NCI-H146 treated with DMSO at 0.1 percent for 48 hours (cell line): Measurements from ENCODE around the gene NSL1.
"Not testable (repeated sequence)": the region's sequence is repeated elsewhere in the genome, so short reads cannot be mapped to it uniquely, and the experiment has no call there.

Experiments used
- DNase-seq: peaks from one replicate; lab custom pipeline; 2025; ENCODE audit not compliant: unreplicated experiment; lab: John Stamatoyannopoulos, UW

The NSL1 gene

GRCh38 chr1:212752252-212752933 is 39.2 kb downstream of the NSL1 start:
- no peak for DNase-seq

DNA sequence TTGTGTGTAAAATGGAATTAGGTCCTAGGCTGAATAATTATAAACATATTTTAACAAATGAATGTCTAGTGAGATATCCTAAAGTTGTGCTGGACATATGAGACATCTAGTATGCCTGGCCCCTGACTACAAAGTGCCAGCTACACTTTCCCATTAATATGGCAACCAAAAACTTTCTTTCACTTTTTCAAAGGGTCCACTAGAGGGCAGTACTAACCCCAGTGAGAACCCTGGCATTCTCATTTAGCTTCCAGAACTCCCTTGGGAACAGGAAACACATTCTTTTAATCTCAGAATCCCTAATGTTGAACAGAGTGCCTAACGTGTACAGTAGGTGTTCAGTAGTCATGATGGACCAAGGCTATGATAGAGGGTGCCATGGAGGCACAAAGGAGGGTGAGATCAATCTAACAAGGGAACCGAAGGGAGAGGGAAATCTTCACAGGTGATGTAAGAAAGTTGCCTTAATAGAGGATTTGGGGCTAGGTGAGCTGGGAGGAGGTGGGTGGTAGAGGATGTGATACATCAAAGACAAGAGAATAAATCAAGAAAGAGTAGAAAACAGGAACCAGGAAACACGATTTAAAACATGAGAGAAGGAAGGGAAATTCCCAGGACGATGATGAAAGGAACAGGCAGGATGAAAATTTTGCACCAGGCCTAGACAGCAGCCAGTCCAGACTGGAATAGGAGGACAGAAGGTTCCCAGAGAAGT is 41.6 kb downstream of the NSL1 start:
- DNase-seq, result peak; percentile 18

- DNase-seq, result no peak
These were observed 45.0 kb downstream of the NSL1 start for GRCh38 chr1:212746546-212746945.

GRCh38 chr1:212745303-212745702 is 46.3 kb downstream of the NSL1 start:
- no peak for DNase-seq

DNA sequence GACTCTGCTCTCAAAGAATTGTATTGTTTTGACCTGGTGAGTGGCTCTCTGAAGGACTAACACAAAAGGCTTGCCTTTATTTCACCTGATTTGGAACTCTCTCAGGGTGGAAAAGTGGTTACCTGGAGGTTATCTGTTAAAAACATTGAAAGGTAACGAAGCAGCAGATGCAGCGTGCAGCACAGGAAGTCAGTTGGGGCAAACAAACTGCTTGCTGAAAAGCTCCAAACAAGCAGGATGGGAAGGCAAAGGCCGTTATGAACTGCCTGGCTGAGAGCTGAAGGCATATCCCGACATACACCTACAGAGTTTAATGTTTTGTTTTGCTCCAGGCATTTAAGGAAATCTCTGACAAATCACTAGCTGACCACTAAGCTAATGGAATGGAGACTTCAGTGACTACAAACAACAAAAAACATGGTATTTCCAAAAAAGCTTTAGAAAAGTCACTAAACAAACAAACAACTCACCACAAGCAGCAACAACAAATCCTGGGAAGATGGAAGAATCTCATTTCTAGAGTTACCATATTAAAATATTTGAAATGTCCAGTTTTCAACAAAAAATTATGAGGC is 47.6 kb downstream of the NSL1 start:
- no peak for DNase-seq

DNA sequence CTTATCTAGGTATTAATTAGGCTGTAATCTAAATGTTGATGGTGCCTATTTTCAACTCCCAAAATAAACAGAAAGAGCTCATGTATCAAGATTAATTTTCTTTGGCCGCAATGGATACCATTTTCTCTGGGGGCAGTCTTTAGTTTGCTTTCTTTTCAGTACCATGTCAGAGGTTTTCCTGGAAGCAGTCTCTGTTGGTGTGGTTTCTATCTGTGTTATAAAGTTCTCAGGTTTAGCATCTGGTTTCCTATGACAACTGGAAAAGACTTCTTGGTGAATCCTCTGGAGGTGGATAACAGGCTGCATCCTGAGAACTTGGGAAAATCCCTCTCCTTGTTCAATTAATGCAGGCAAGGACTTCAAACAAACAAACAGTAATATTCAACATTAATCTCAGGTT is 53.2 kb downstream of the NSL1 start:
- no peak for DNase-seq

DNA sequence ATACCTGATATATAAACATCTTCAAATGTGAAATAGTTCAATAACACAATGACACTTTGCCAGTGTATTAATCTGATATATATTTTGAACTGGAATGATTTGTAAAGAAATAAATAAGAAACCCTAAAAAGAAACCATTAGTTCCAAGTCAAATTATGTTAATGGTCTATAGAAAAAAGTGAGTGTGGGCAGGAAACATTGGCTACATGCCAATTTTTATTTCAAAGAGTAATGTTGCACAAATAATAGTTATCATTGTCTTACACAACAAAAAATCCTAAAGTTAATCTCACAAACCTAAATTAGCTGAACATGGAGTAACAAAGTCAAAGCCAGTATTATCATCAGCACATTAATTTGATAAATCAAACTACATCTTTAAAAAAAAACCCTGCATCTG is 54.0 kb downstream of the NSL1 start:
- no peak for DNase-seq

GRCh38 chr1:212733109-212733508 is 58.5 kb downstream of the NSL1 start:
- no peak for DNase-seq

GRCh38 chr1:212731630-212732029 is 59.9 kb downstream of the NSL1 start:
- no peak for DNase-seq

DNA sequence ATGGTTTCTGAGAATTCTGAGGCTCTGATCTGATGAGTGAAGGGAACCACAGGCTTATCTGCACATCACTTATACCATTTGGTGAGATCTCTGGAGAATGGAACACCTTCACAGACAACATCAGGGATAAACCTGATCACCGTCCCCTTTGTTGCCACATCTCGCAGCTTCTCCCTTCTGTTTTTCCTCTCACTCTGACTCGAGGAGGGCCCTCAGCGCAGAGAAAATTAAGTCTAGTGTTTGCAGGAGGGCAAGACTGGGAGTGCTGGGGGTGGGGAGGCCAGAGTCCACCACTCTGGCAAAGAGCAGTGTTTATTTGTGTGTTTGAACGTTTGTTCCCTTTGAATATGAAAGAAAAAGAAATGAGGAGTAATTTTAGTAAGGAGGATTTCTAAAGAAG is 63.0 kb downstream of the NSL1 start:
- DNase-seq, result no peak

- DNase-seq, result no peak
These were observed 64.0 kb downstream of the NSL1 start for GRCh38 chr1:212727386-212728181.

GRCh38 chr1:212724679-212725078 is 66.9 kb downstream of the NSL1 start:
- not testable (repeated sequence) for DNase-seq

DNA sequence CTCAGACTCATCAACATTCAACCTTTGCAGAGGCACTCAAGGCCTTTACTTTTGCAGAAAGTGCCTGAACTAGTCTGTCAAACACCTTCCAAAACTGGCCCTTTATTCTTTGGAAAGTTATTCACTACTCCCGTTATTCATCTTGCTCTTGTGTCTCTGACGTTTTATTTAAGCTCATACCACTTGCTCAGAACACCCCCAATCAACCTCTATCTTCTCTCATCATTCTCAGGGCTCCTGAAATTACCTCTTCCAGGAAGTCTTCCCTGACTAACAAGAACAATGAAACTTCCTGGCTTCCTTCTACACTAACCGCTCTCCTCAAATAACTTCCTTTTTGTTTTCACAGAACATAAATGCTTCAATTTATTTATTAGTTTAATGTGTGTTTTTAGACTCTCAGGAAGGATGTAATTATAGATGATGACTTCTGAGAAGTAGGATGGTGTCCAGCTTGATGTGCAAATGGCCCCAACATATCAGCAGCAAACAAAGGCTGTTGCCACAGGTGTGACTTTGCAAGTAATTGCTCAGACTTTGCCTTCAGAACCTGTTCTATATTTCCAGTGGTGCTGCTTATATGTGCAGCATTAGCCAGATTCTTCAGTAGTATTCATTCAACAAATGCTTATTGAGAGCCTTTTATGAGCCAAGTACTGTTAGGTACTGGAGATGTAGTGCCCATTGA is 69.2 kb downstream of the NSL1 start:
- peak; percentile 30 for DNase-seq

DNA sequence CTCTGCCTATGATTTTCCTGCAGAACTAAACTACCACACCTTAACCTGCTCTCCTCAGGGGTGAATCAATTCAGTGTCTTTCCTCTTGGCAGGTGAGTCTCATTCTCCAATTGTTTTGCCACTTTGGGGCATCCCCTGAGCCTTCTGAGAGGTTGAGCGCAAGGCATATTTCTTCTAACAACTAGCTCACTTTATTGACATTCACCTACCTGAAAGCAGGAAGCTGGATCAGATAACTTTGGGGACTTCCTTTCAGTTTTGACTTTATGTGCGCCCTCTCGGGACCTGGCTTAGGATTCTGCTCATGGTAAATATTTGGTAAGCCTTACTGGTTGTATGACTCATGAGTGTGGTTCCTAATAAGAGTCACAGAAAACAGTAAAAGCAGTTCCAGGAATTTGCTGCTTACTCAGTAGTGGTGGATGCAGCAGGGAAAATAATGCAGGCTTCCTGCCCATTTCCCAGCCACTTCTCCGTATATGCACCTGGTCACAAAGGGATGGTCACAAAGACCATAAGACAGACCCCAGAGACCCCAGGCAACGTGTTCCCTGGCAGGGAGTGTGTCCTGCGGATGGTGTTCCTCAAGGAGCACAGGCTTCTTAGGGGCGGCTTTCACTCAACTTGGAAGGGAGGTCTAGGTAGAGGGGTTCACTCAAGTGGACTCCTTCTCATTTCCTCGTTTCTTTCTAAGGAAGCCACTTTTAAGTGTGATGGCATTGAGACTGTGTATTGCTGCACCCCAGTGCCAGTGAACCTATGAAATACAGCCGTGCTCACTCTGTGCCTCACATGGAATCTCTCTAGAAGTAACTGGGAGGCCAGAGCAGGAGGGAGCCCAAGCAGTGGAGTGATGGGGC is 70.0 kb downstream of the NSL1 start:
- DNase-seq, result no peak

DNA sequence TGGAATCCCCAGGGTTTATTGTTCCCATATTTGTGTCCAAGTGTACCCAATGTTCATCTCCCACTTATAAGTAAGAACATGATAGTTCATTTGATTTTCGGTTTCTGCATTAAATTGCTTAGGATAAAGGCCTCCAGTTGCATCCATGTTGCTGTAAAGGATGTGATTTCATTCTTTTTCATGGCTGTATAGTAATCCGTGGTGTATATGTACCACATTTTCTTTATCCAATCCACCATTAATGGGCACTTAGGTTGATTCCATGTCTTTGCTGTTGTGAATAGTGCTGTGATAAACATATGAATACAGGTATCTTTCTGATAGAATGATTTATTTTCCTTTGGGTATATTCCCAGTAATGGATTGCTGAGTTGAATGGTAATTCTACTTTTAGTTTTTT is 71.9 kb downstream of the NSL1 start:
- DNase-seq, result no peak

GRCh38 chr1:212718499-212718898 is 73.1 kb downstream of the NSL1 start:
- DNase-seq, result no peak

- no peak for DNase-seq
These were observed 75.4 kb downstream of the NSL1 start for GRCh38 chr1:212716161-212716560.

- no peak for DNase-seq
These were observed 78.0 kb downstream of the NSL1 start for GRCh38 chr1:212713465-212714136.

DNA sequence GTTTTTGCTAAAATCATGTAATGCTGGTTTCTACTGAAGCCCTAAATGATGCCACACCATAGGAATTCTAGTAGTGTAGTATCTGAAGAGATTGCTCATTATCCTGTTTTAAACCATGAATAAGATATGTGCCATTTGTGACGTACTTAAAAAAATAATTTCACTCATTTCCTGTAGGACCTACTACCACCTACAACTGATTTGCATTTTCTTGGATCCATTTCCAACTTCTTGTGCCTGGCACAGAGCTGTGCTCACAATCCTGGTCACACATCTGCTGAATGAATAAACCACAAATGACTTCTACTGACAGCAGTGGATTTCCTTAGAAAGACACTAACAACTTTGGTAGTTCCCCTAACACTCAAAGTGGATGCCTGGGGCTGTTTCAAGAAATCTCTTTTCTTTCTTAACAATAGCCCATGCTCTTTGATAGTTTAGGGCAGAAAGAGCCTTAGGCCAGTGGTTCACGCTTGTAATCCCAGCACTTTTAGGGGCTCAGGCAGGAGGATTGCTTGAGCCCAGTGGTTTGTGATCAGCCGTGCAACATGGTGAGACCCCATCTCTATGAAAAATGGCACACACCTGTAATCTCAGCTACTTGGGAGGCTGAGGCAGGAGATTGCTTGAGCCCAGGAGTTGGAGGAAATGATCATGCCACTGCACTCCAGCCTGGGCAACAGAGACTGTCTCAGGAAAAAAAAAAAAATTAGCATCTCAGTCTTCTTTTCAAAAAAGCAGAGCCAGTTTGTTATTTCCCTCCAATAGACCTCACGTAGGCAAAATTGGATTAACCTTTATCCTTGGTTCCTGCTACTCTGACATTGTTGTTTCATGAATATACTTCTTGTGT is 78.9 kb downstream of the NSL1 start:
- no peak for DNase-seq
